Endometrium (tissue), 2 donors: ENCODE results near the gene RASAL3.
"Not testable (repeated sequence)": the region's sequence is repeated elsewhere in the genome, so short reads cannot be mapped to it uniquely, and the experiment has no call there.

Source experiments
- FAIRE-seq: peaks from 2 replicates; lab custom pipeline; 2012; peaks lifted over from hg19 to GRCh38; lab: Jason Lieb, UNC
- donor health status: control.
- donor health status: control.

RASAL3 gene

DNA sequence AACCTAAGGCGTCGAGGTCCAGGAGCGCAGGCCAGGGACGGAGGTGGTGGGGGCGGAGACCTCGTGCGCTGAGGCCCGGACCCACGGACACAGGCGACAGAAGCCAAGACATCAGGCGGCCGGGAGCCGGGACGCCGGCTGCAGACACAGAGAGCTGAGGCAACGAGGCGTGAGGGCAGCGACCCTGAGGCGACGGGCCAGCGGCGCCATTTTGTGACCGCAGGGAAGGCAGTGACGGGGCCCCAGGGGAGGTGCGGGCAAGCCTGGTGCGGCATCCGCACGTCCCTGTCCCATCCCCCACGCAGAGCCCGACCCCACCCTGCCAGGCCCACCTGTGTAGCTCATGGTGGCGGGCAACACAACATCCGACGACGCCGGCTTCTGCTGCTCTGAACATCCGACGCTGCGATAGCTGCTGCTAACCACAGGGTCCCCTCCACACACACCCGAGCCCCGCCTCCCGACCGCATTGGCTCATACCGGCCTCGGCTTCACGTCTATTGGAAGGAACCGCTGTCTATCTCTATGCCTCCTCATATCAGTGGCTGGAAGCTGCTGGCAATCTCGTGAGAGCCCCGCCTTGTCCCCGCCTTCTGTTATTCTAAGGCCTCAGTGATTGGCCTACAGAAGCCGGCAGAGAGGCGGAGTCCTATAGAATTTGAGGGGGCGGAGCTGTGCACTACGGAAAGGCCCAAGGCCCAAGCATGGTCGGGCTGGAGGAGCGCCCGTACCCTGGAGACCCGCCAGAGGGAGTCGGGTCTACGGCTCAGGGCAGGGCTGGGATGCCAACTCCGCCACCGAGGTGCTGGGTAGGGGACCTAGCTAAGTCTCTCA is 45.5 kb downstream of the RASAL3 start, which contains the start of gene AKAP8L:
Gene AKAP8L (minus strand): TSS at position 410 of the 834 bp plus-strand sequence. CDS start 65 bp downstream, at position 345.
- FAIRE-seq, result peak; percentile 99

DNA sequence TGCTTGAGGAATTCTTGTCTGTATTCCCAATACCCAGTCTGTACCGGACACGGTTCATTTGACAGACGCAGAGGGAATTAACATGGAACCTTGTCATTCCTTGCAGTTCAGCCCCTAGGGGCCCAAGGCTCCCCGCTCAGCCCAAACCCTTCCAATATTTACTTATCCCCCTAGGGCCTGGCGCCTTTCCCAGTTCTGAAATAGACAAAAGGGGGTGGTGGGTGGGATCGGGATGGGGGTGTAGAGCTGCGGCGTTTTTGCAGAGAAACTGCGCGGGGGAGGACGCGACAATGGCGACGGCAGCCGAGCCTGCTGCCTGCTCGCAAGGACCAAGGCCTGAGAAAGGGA is 46.1 kb downstream of the RASAL3 start:
- FAIRE-seq, result no peak

DNA sequence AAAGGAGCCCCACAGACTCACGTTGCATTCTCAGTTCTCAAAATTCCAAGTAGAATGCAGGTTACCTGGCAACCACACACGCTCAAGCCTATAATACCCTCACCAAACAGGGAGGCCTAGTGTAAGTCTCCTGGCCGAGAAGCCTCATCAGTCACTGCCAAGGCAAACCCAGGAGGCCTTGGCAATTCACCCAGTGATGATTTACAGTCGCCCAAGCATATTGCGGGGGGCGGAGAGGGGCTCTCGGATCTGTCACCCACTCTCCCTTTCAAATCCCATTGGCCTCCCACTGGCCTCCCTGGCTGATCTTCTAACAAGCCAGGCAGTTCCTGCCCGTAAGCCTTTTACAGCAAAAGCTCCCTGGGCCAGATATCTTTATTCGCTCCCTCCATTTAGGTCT is 46.6 kb downstream of the RASAL3 start:
- FAIRE-seq, result no peak

DNA sequence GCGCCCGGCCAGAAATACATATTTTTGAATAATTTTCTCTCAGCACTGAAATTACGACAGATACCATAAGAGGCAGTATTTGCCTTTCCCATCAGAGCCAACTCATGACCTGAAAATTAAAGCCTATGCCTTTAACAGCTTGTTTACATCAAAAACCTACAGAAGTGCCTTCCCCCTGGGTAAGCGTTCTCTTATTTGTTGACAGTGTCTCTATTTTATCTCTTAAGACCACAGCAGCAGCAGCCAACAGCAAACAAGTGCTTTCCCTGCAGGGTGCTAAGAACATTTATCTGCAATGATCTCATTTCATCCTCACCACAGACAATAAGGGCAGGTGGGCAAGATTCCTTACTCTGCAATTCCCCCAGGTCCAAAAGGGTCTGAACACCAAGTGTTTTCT is 51.5 kb downstream of the RASAL3 start:
- FAIRE-seq, result no peak

DNA sequence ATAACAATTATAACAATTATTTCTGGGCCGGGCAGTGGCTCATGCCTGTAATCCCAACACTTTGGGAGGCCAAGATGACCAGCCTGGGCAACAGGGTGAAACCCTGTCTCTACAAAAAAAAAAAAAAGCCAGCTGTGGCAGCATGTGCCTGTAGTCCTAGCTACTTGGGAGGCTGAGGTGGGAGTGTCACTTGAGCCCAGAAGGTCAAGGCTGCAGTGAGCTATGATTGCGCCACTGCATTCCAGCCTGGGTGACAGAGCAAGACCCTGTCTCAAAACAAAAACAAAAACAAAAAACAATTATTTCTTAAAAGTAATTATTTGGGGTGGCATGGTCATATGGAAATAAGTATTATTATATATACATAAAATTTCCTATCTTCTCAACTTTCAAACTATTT is 53.0 kb downstream of the RASAL3 start:
- FAIRE-seq, result not testable (repeated sequence)

DNA sequence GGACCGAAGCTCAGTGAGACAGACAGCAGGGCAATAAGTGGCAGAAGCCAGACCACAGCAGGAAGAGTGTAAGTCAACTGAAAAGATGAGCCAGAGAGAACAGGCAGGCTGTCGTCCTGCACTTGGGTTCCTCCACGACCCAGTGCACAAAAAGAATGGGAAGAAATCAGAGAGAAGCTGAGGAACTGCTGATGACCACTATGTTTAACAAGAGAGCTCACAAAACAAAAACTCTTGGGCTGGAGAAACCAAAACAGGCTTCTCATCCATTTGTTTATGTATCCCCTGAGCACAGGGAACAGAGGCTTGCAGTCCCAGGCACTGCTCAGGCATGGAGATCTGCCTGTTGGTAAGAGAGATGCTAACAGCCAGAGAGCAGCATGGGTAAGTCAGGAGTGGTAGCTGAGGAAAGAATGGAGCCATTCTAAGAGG is 59.5 kb downstream of the RASAL3 start:
- no peak for FAIRE-seq

DNA sequence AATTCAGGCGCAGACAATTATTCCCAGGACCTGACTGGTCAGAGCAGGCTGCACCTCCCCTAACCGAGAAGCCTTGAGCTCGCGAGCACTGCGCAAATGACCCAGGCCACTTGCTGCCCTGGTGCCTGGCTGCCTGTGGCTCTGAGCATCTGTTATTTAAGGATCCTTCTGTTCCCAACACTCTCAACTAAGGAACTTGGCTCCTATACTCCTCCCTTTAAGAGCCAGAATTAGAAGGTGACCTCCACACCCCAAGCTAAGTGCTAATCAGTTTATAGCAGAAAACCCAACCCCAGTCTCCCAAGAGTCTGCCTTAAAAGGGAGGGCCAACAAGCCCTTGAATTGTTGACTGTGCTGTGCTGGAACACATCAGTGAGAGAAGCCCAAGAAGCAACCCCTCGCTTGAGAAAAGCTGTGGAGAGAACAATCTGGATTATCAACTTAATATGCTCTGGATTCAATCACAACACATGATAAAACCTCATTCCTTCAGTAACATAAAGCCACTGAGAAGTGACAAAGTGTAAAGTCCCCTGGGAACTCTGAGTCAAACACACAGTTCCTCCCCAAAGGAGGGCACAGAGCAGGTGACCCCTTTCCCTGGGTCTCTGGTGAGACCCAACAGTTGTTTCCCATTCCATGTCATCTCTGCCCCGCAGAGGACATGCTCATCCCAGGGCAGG is 60.1 kb downstream of the RASAL3 start:
- FAIRE-seq, result no peak

DNA sequence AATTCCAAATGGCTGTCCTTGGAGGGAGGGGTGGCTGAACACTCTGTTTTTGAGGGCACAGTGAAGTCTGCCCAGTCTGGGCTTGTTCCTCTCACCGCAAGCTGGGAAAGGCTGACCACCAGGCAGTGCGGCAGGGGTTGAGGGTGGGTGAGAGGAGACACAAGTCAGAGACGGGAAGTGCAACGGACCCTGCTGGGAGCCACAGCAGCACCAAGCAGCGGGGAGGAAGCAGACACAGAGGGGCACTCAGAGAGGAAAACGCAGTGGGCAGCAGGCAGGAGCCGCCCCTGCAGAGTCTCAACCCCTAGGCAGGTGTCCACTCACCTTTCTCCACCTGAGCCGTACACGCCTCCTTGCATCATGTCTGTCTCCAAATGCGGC is 61.2 kb downstream of the RASAL3 start:
- FAIRE-seq, result no peak

DNA sequence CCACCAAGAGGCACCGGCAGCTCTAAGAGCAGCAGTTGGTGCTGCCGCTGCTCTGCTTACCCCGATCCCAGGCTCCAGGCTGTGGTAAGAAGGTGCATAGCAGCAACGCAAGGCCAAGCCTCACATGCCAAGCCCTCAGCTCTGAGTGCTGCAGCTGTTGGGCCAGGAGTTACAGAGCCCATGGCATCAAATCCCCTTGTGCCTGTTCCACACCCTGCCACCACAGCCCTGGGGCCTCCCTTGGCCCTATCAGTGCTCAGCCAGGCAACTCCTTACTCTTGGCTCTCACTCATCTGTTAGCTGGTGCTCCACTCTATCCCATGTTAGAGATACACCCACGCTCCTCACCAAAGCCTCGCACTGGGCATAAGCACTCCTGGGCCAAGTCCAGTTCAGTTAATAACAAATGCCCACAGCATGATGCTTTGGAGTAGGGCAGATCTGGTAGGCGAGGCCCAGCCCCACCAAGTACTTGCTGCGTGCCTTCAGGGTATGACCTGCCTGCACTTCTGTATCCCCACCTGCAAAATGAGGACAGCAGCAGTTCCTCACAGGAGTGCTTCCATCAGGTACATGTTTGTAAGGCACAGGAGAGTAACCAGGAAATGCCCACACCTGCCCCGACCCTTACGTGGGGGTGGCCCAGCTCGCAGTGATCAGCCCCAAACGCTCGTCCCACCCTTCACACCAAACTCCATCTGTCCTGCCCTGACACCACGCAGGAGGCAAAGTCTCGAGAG is 61.8 kb downstream of the RASAL3 start:
- FAIRE-seq, result no peak
